GM23248 (cell line): ENCODE data around the gene MTERF2.

Experiments
- EZH2 ChIP-seq: fragments of 200-600 bp; sonication (generic); IDR thresholded peaks from 2 replicates; pipeline ENCODE4 v1.6.1; 2018; ENCODE audit warnings: antibody characterized with exemption, mild to moderate bottlenecking; ENCODE audit not compliant: insufficient read depth, poor library complexity, severe bottlenecking
- EZH2phosphoT487 ChIP-seq: fragments of 200-600 bp; sonication (generic); IDR thresholded peaks from 2 replicates; pipeline ENCODE4 v1.6.1; 2018; ENCODE audit warnings: antibody characterized with exemption, moderate library complexity, mild to moderate bottlenecking, low read depth; ENCODE audit not compliant: insufficient read depth

DNA sequence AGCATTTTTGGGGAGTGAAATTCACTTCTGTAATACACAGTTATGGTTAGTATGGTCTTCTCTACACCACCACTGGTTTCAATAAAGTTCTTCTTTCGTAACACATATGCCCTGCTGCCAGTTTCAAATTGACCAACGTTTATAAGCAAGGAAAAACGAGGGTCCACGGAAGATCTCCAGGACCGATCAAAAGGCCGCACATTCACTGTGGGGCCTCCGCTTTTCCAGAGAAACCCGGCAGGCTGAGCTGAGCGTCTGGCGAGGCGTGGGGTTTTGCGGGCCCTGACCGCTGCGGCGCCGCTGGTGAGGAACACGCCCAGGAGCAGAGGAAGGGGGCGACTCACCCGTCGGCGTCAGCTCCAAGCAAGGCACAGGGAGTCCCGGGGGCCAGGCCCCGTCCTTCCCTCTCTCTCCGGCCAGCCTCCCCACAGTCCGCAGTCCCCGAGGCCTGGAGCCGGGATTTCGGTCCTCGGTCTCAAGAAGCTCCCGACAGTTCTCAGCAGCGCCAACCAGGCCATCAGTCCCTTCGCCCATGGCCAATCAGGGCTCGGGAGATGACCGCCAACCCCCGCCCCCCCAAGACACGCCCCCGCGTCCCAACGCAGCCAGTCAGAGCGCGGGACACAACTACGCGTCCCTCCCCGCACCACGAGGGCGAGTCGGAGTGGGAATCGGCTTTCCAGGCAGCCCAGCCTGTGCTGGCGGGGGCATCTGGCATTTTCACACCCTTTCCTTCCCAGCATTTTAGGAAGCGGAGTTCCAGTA lies at the start of gene MTERF2:
- TF ChIP-seq EZH2: no peak
- TF ChIP-seq EZH2phosphoT487: no peak
